G401 (cell line): ENCODE data around the gene KCTD18. TPM values are rescaled to one million over a fixed set of nuclear protein-coding genes. Genes with fewer than 3 reads are reported as not detected.

ENCODE experiments used
- DNase-seq: peaks from one replicate; pipeline ENCODE4 v3.0.0-alpha.2; 2015; ENCODE audit warnings: low spot score
- in situ Hi-C: cut with HindIII; loops from 2 replicates; pipeline ENCODE4 v1.10.0; 2016; ENCODE audit warnings: low sequenced_read_pairs, mixed read lengths
- total RNA-seq: library from RNA; depleted of rRNA; stranded (reverse); fragments of >200 nt; shearing (Covaris generic); gene quantifications from 2 replicates; pipeline ENCODE4 v1.2.3, GENCODE V29; 2014; rRNA removed

KCTD18 gene
- total RNA-seq: 11.0 and 15.4 TPM in 2 replicates

DNA sequence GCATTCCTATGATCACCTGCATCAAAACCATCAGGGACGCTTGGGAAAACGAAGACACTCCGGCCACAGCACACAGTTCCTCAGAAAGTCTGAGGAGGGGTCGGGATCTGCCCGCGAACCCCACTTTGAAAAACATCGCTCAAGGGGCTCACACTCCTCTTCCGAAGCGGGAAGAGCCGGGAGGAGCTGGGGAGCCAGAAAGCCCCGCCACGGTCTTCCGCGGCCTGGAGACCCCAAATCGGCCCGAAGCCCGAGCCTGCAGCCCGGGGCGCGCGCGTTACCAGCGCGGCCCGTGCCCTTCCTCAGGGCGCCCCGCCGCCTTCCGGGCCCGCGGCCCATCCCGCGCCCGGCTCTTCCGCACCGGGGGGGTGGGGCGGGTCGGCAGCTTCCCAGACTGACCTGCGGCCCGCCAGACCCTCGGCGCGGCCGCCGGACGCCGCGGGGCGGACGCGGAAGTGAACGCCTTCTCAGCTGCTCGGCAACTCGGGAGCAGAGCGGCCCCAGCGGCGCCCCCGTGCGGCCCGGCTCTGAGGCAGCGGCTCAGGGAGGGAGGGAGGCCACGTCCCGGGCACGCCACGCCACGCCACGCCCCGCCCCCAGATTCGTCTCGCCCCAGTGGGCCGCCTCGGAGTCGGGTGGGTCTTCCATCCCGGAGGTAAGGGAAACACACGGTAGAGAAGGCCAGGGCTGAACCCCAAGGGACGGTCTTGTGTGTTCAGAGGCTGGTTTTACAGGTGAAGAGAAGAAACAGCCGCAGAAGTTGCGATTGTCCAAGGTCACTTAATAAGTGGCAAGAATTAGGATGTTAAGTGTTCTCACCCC is at the start of gene KCTD18:
Gene KCTD18, minus strand, starts transcription at position 457 of the 822 bp plus-strand sequence. CDS start 3,052 bp downstream, outside the sequence.
- in situ Hi-C loops: no loop called here
- peak; percentile 89 for DNase-seq

DNA sequence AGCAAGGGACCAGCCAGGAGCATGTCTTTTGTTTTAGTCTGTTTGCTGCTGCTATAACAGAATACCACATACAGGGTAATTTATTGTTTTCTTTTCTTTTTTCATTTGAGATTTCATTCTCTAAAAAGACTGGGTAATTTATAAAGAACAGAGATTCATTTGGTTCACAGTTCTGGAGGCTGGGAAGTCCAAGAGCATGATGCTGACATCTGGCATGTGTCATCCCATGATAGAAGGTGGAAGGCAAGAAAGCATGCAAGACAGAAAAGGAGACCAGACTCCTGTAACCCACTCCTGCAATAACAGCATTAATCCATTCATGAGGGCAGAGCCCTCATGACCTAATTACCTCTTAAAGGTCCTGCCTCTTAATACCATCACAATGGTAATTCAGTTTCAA is 30.9 kb upstream of the KCTD18 start:
- DNase-seq: no peak

DNA sequence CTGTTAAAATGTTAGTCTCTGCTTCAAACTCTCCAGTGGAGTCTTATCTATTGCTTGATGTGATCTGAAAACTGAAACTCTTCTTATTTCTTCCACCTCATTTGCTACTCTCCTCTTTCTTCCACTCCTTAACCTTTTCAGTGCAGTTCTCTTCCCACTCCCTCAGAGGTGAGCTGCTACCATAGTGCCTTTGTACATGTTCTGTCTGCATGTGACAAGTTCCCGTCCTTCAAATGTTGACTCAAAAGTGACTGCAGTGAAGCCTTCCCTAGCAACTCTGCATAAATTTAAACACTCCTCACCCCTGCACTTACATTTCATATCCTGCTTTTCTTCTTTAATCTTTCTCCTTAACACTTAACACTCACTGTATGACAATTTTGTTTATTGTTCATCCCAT is 28.3 kb upstream of the KCTD18 start:
- DNase-seq: no peak
- in situ Hi-C loops: no loop called here

More for the DNA sequence above, 30.9 kb upstream of the KCTD18 start:
- in situ Hi-C loops: no loop called here

DNA sequence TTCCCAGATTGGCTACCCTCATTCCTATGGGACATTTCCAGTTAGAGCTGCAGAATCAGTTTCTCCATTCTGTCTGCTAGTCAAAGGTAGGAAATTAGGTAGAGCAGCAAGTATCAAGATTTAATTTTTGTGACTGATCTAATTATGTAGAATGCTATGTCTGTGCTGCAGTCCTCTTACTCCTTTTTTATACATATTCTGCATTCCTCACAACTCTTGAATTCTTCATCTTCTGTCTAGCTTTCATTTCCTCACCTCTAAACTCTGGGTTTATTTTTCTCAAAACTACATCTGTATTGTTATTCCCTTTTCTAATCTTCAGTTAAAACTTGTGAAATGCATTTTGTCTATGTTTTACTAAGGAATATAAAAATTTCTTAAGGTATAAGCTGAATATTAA is 24.7 kb upstream of the KCTD18 start:
- DNase-seq: no peak
- in situ Hi-C loops: no loop called here

DNA sequence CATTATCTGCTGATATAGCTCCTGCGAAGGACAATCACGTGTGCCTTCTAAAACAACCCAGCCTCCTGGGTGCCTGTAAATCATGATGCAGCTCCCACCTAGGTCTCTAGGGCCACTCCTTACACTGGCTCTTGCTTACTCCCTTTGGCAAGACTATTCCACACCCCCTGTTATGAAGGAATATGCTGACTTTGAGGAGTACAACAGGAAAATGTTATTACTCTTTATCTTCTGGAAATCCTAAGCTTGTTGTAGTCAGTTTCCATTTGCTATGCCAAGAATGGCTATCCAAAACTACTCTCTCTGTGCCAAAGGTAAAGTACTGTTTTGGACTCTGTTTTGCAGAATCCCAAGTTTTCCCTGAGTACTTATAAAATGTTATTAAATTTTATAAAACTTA is 23.9 kb upstream of the KCTD18 start:
- no peak for DNase-seq
- in situ Hi-C loops: no loop called here

DNA sequence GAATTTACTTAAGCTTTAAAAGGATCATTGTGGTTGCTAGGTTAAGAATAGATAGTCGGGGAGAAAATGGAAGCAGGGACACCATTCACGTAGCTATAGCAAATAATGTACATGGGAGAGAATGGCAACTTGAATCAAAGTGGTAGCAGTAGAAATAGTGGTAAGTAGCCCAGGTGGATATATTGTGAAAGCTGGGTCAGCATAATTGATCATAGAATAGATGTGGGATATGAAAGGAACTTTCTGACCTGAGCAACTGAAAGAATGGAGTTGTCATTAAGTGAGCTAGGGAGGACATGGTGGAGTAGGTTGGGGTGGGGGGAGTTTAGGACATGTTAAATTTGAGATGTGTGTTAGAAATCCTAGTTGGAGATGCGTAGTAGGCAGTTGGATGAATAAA is 18.4 kb upstream of the KCTD18 start:
- no peak for DNase-seq
- in situ Hi-C loops: no loop called here

DNA sequence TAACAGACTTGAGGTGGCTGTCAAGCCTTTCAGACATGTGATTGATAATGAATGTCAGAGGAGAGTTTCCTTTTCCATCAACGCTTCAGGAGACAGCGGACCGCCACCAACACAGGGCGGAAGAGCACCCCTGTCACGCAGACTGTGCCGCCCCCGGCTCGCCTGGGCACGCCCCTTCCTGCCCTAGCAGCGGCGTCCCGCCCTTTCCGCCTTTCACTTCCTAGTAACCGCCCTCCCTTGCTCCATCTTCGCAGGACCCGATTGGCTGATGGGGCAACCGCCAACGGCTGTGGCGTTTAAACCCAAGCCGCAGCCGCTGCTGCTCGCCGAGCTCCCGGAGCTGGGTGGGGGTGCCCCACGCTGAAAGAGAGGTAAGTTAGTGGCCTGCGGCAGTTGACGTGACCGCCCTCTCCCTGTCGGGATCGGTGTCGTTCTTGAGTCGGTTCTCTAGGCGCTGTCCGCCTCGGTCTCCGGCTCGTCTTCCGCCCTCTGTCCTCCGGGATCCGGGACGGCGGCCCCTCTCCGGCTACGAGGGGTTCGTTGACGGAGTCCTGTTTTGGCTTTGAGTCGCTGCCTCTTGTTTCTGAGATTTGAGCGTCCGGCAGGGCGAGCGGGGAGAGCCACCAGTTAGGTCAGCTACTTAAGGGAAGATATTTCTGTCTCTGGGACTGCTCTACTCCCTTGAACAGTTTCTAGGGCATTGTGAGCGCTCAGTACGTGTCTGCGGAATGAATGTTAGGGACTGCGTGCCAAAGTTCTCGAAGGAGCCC is 16.2 kb upstream of the KCTD18 start, which contains the start of gene SGO2:
Gene SGO2, plus strand, starts transcription at position 326 of the 770 bp plus-strand sequence. CDS start 6,769 bp downstream, outside the sequence.
- in situ Hi-C loops: no loop called here
- DNase-seq: peak; percentile 97

DNA sequence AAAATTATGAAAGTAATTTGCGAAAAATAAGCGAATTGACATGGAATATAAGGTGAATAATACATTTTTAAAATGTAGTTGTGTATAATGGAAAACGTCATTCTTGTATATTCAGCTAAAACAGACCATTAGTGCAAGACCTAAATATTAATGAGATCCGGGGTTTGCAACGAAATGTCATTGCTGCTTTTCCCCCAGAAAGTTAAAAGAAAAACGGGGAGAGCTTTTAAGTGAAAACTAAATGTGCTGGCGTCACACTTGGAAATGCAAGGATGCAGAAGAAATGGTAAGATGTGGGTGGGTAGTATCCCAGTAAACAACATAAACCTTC is 15.6 kb upstream of the KCTD18 start:
- in situ Hi-C loops: no loop called here
- DNase-seq: no peak

DNA sequence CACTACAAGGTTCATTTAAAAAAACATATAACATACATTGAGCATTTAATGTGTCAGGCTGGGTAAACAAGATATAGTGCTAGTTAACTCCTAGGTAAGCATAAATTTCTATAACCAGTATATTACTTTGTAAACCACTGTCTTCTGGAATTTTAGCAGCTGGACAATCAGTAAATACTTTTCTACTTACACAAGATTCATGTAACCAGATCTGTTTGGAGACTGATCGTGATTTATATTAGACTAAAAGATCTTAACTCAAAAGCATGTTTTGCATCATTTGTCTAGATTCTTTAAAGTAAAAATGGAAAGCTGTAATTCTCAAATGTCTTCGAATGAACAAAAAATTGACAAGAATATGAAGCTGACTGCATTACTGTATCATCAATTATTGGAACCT is 15.2 kb upstream of the KCTD18 start:
- peak; percentile 1 for DNase-seq
- in situ Hi-C loops: no loop called here

DNA sequence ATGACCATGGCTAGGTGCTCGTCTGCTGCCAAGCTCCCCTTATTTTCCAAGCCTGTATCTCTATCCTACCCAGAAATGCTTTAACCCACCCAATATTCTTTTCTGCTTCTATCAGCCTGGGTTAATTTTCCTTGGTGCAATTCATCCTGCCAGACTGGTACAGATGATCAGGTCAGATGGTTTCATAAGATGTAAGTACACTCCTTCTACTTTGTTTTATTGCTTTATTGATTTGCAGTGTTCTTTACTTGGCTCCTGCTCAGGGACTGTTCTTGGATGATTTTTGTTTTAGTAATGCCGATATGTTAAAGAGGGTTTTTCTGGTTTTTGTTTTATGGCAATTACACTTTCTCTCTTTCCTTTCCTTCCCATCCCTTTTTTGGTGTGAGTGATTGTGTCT is 13.7 kb upstream of the KCTD18 start:
- in situ Hi-C loops: no loop called here
- DNase-seq: no peak

DNA sequence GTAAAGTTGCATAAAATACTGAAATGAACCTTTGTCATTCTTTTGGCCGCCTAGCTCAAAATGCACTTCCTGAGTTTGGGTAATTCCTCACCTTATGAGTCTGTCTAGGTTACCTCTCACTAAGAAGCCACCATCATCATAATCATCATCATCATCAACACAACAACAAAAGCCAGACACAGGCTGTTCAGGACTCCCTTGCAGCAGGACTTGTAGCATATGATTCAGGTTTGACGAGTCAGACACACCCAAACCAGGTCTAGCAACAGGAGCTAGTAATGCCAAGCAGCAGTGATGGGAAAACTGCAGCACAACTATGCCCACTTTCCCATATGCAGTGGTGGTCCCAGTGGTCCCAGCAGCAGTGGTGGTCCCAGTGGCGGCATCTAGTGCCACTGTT is 13.3 kb upstream of the KCTD18 start:
- in situ Hi-C loops: no loop called here
- no peak for DNase-seq

DNA sequence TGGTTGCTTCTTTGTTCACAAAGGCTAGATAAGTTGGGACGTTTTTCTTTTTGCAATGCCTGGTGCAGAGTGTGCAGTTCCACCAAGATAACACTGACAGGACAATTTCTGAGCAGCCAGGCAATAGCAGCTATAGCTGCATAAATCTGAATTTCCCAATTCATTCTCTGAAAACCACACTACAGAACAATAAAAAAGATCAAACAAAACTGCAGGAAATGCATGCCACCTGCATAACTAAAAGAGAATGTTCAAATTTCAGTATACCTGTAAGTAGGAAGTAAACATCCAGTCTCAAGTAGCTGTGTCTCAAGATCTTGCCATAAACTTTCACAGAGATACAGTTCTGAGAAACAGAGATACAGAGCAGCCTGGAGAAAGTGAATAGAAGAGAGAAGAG is 5.3 kb upstream of the KCTD18 start:
- in situ Hi-C loops: no loop called here
- DNase-seq: no peak

DNA sequence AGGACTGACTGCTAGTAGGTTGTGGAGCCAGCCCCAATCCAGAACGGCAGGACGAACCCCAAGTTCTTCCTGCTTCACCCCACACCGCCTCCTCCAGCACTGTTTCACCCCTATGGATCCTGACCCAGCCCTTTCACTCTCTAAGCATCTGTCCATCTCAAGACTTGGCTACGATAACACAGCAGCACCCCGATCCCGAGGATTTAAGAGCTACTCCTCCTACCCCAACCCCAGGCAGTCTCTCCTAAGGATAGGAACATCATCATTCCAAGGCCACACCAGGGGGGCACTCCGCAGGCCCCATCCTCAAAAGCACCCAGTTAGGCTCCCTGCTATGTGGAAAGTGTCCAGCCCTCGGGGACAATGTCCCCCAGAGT is 645 bp downstream of the KCTD18 start:
- DNase-seq: no peak
- in situ Hi-C loops: no loop called here

DNA sequence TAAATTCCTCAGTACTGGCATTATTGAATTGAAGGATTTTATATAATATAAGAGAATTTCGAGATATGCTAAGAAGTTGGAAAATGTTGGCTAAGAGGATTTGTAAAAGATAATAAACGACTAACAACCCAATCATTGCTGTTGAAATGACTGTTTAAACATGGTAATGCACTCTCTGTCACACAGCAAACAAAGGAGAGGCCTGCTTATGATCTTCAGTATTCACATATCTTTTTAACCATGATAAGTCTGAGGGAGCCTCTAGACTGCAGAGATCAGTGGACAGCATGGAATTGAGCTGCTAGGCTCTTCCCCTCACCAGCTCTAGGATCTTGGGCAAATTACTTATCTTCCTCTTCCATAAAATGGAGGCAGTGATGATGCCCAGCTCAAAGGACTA is 2.7 kb downstream of the KCTD18 start:
- in situ Hi-C loops: no loop called here
- DNase-seq: no peak

DNA sequence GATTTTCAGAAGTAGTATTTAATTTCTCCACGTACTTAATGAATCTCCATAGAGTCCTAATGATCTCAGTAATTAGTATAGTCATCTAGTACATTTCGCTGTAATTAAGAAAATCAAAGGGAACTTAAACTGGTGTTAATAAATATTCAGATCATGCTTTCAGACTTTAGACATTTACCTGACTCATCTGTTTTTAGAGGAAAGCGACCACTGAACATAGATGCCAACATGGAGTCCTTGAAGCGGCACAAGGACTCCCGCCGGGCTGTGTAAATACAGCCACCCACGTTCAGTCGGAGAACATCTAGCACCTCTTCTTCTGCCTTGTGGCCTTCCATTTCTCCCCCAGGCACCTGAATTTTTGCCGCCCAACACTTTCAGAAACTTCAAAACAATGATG is 3.2 kb downstream of the KCTD18 start:
- in situ Hi-C loops: no loop called here
- no peak for DNase-seq

DNA sequence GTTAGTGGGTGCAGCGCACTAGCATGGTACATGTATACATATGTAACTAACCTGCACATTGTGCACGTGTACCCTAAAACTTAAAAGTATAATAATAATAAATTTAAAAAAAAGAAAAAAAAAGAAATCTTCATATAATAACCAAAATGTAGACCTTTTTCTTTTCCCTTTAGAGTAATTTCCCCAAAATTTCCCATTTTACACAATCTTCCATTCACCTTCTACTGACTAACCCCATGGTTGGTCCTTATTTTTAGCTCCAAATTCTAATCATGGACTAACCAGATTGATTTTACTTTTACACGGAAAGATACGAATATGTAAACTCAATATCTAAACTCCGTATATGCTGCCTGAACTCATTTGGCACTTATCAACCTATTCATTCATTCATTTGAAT is 7.7 kb downstream of the KCTD18 start:
- in situ Hi-C loops: no loop called here
- DNase-seq: no peak

DNA sequence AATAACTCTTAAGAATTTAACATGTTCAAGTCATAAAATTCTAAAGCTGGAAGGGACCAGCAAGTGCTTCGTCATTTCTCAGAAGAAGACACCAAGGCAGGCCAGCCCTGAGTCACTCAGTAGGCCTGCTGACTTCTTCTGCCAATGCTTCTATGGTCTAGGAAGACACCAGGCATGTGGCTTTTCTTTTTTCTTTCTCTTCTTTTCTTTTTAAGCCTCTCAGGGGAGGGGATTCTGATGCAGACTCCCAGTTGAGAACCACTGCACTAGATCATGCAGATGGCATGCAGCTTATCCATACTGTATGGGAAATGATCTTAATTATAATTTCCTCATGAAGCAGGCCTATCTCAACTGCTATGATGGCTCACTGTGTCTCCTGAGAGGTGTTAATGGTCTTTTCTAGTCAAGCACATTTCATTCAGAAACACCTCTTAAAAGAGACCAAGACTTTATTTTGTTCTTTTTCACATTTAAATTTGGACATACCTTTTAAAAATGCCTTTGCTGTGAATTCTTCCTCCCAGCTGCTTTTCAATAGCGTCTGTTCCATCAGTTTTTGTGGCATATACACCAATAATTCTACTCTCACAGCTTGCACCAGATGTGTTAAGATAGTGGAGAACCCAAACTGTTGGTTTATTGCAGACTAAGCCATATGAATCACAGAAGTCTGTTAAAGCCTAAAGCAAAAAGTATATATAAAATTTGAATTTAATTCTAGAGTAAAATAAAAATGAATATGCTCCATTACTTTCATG is 11.3 kb downstream of the KCTD18 start:
- in situ Hi-C loops: no loop called here
- no peak for DNase-seq

DNA sequence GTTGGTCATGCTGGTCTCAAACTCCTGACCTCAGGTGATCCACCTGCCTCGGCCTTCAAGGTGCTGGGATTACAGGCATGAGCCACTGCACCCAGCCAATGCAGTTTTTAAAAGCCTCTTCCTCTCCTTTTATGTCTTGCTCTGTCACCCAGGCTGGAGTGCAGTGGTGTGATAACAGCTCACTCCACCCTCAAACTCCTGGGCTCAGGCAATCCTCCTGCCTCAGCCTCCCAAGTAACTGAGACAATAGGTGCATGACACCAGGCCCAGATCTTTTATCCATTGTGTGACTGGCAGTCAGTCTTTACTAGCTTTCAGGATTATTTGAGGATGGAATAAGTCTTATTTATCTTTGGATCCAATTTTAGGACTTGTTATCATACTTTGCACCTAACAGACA is 13.2 kb downstream of the KCTD18 start:
- in situ Hi-C loops: no loop called here
- DNase-seq: no peak

DNA sequence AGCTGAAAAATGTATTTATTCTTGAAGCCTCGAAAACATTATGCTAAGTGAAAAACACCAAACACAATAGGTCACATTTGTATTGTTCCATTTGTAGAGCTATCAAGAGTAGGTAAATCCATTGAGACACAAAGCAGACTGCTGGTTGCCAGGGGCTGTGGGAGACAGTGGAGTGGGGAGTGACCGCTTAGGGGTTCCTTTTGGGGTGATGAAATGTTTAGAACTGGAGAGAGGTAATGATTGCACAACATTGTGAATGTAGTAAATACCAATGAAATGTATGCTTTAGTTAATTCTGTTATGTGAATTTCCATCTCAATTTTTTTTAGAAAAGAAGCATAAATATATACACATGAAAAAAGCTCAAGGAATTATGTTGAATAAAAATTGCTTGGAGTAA is 15.8 kb downstream of the KCTD18 start:
- DNase-seq: no peak
- in situ Hi-C loops: no loop called here

DNA sequence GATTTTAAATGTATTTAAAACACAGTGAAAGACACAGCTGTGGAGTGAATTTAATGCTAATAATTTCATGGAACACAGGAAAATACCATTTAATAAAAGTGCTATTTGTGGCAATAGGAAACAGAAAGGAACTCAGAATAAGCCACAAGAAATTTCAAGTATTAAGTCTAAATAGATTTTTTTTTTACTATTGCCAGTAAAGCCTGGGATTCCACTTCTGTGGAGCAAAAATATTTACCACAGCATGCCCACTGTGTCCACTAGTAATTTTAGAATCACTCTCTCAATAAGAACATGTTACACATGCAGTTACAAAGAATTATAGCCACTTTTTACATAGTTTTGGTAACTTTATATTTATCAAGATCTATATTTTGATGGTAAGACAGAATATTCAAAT is 17.2 kb downstream of the KCTD18 start:
- in situ Hi-C loops: no loop called here
- no peak for DNase-seq
